ENCODE data around the gene ADGRA1.
A peak's percentile ranks its signal among the peaks of the same experiment; 100 is the strongest.

Gene ADGRA1

GRCh38 chr10:133113146-133113830 is 25.6 kb downstream of the ADGRA1 start:
- DNase-seq (ENCODE audit: low spot score): no peak

DNA sequence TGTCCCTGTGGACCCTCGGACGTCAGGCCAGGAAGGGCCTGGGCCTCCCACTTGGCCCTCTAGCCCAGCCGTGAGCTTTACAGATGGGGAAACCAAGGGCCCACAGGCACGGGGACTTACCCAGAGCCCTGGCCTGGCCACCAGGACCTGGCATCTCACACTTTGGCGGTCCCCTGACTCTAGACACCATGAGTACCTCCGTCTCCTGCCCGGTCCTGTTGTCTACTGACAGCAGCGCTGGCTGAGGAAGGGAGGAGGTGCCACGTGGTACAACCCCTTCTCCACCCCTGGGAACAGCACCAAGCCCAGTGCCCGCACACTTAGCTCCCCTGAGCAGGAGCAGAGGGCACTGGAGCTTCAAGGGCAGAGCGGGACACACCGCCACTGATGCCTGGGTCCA is 26.1 kb downstream of the ADGRA1 start:
- DNase-seq (ENCODE audit: low spot score): no peak

DNA sequence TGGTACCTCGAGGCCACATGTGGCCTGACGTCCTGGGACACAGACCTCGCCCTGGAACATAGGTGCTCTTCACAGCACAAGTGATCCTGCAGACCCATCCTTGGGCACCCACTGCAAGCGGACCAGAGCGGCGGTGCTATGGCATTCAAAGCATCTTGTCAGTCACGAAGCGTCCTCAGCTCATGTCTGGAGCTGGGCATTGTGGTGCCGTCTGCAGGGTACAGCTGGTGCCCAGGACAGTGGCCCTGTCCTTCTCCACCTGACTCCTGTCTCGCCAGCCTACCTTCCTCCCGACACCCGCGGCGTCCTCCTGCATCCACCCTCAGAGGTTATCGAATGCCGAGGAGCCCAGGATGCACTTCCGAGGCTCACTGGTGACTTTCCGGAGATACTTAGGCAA is 26.5 kb downstream of the ADGRA1 start:
- DNase-seq (ENCODE audit: low spot score): no peak

- DNase-seq (ENCODE audit: low spot score): no peak
Measured at GRCh38 chr10:133114726-133115452, 27.2 kb downstream of the ADGRA1 start.

DNA sequence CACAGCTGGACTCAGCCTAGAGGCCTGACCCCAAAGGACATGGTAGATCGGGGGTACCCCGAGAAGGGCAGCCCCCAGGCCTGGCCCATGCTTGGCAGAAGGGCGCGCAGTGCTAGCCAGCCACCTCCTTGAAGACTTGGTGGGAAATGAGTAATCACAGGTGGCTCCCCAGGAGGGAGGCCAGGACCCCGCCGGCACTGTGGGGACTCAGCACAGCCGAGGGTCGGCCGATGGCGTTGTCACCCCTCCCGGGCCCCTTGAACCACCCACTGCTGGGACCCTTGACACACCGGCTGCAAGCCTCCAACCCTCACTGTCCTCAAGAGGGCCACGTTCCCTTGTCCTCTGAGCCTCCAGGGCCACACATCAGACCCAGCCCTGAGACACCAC is 27.7 kb downstream of the ADGRA1 start:
- DNase-seq (ENCODE audit: low spot score): no peak

GRCh38 chr10:133115976-133116375 is 28.3 kb downstream of the ADGRA1 start:
- DNase-seq (ENCODE audit: low spot score): no peak

GRCh38 chr10:133116455-133116854 is 28.7 kb downstream of the ADGRA1 start:
- DNase-seq (ENCODE audit: low spot score): no peak

GRCh38 chr10:133117036-133117687 is 29.4 kb downstream of the ADGRA1 start:
- no peak for DNase-seq (ENCODE audit: low spot score)

GRCh38 chr10:133117688-133118071 is 30.0 kb downstream of the ADGRA1 start:
- DNase-seq (ENCODE audit: low spot score): no peak

GRCh38 chr10:133121479-133121878 is 33.8 kb downstream of the ADGRA1 start:
- DNase-seq (ENCODE audit: low spot score): no peak

GRCh38 chr10:133122171-133122935 is 34.6 kb downstream of the ADGRA1 start:
- DNase-seq (ENCODE audit: low spot score): no peak

DNA sequence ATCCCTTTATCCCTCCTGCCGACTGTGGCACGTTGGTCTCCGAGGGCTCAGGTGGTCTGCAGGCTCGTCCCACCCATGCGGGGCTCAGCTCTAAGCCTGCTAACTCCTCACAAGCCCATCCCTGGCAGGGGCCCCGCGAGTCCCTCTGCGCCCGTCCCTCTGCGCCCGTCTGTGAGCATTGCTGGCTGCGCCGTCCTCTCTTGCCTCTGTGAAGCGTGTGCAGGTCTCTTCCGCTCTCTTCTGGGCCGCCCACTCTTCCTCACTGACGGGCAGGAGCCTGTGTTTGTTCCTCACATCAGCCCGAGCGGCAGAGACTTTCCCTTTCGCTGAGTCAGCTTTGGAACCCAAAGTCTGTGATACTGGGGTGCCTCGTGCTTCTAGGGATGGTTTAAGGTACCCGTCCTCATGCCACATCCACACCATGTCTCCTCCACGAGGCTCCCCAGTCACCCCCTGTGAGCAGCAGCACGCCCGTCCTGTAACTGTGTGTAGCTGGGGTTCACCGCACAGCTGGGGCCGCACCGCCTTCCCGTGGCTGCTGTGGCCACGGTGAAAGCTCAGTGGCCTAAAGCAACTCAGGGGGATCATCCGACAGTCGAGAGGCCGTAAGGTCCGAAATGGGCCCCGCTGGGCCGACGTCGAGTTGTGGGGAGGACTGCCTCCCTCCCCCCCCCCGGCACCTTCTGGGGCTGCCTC is 35.5 kb downstream of the ADGRA1 start:
- DNase-seq (ENCODE audit: low spot score): no peak

DNA sequence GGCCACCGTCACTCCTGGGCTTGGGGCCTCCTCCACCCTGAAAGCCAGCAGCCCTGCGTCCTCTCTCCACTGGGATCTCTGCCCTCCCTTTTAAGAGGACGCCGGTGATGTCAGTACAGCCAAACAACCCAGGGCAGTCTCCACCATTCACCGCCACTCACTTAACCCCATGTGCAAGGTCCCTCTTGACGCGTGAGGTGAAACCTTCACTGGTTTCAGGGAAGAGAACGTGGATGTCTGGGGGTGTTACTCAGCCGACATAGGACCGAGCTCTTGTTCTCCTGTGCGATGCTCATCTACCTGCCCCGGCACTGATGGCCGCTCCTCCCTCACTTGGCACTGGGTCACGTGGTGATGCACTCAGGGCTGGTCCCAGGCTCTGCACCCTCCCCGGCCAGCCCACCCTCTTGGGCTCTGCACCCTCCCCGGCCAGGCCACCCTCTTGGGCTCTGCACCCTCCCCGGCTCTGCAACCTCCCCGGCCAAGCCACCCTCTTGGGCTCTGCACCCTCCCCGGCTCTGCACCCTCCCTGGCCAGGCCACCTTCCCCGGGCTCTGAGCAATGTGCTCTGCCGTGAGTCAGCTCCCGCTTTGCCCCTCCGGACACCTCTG is 36.1 kb downstream of the ADGRA1 start:
- DNase-seq (ENCODE audit: low spot score): no peak

DNA sequence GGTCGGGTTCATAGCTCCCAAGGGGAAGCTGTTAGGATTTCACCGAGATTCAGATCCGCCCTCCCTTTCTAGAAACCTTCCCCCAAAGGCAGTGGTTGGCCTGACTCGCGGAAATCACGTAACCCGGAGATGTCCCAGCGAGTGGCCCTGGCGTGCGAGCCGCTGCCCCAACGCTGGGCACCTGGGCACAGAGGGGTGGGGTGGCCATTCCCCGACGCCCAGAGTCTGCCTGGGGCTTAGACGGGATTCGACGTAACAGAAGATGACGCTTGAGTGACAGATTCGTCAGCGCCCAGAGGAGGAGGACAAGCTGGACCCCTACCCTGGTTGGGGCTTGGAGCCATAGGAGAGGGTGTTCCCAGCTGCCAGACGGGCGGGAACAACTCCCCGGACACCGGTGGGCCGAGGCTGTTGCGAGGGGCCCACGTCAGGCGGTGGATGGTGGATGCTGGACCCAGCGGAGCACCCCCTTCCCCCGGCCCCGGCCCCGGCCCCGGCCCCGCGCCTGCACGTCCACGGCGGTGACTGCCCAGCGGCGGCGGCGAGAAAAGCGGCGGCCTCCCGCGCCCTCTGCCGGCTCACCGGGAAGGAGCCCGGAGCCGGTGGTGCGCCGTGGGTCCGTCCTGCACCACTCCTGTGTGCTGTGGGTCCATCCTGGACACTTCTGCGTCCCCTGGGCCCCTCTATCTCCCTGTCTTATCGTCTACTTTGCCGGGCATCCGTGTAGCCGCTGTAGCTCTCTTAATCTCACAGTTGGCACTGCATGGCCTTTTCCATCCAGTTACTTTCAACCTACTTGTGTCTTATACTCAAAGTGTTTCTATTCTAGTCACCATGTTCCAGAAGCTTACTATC is 36.9 kb downstream of the ADGRA1 start:
- DNase-seq (ENCODE audit: low spot score): no peak

DNA sequence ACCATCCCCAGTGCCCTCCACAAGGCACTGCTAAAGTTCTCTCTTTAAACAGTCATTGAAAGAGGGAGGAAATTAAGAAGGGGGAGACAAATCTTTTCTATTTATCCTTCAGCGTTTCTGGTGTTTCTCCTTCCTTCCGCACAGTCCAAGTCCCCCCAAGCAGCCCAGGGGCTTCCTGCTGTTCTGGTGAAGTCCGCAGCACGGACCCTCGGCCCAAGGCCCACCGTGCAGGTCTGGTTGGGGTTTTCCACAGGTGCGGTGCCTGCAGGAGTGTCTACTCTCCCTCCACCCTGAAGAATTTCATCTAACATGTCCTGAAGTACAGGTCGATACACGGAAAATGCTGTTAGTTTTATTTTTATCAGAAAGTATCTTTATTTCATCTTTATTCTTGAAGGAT is 38.2 kb downstream of the ADGRA1 start:
- DNase-seq (ENCODE audit: low spot score): no peak

- no peak for DNase-seq (ENCODE audit: low spot score)
Measured at GRCh38 chr10:133126431-133127290, 38.9 kb downstream of the ADGRA1 start.

- DNase-seq (ENCODE audit: low spot score): peak; percentile 13
Measured at GRCh38 chr10:133127291-133128125, 39.8 kb downstream of the ADGRA1 start.
